Coronary artery (tissue), 2 donors: ENCODE results near the gene SYT3.
A peak's percentile ranks its signal among the peaks of the same experiment; 100 is the strongest.

ENCODE experiments used
- DNase-seq: peaks from one replicate; pipeline ENCODE4 v3.0.0-alpha.2; 2017; ENCODE audit warnings: low spot score
- H3K27ac ChIP-seq, 2 donors: fragments of 200-600 bp; sonication (generic); one replicate each; pipeline ENCODE4 v1.5.1; 2016 to 2019
- H3K4me3 ChIP-seq: fragments of 200-600 bp; sonication (generic); 2 replicates; pipeline ENCODE4 v1.5.1; 2016; ENCODE audit warnings: mild to moderate bottlenecking, moderate library complexity
- CTCF ChIP-seq: fragments of 200-600 bp; sonication (generic); IDR thresholded peaks from one replicate; pipeline ENCODE4 v1.5.1; 2019; ENCODE audit warnings: antibody characterized with exemption

The SYT3 gene

DNA sequence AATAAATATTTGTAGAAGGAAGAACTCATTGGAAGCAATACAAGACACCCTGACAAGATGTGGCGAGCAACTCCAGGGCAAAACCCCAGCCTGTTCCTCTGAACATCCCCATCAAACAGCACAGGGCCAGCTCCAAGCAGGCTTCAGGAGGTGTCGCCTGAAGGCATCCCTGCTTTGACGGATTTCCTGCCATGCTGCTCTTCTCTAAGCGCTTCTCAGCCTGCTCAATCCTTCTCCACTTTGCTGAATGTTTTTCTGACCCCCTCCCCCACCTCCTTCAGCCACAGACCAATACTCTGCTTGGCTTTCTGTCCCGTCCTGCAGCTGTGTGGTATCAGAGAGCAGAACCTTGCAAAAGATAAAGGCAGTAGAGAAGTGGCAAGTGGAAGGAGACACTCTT lies 38.0 kb upstream of the SYT3 start:
- no peak for DNase-seq
- TF ChIP-seq CTCF: no peak
- Histone ChIP-seq H3K27ac (no peak overlapping the region), H3K4me3 (no peak overlapping the region)

DNA sequence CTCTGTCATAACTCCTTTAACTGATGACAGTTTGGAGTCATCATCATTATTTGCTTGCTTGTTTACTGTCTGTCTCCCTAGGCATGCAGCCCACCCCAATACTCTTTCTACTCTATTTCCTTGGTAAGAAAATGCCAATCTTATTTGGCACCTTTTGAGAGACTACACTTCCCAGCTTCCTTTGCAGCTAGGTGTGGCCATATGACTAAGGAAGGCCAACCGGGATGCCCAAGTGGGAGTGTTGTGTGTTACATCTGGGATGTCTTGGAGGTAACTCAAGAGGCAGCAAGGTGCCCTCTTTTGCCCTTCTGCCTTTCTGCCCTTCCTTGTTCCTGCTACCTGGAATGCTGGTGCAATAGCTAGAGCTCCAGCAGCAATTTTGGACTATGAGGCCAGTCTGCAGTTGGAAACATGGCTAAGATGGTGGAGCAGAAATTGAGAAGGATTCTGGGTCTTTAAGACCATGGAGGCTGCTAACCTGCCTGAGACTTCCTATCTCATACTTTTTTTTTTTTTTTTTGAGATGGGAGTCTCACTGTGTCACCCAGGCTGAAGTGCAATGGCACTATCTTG lies 37.0 kb upstream of the SYT3 start:
- H3K27ac ChIP-seq: no peak overlapping the region
- DNase-seq: no peak
- TF ChIP-seq CTCF: no peak
- no peak overlapping the region for H3K4me3 ChIP-seq

GRCh38 chr19:50673118-50673517 lies 33.4 kb upstream of the SYT3 start:
- no peak for DNase-seq
- Histone ChIP-seq H3K4me3 (no peak overlapping the region), H3K27ac (no peak overlapping the region)
- TF ChIP-seq CTCF: no peak

DNA sequence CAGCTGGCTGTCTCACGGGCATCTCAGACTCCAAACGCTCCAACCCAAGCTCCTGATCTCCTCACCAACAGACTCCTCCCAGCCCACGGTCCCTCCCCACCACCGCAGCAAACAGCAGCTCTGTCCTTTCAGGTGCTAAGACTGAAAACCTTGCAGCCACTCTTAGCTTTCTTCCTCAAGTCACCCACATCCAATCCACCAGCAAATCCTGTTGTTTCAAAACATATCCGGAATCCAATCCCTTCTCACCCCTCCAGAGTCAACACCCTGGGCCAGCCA lies 30.4 kb upstream of the SYT3 start:
- no peak for TF ChIP-seq CTCF
- no peak overlapping the region for H3K4me3 ChIP-seq
- DNase-seq: no peak

DNA sequence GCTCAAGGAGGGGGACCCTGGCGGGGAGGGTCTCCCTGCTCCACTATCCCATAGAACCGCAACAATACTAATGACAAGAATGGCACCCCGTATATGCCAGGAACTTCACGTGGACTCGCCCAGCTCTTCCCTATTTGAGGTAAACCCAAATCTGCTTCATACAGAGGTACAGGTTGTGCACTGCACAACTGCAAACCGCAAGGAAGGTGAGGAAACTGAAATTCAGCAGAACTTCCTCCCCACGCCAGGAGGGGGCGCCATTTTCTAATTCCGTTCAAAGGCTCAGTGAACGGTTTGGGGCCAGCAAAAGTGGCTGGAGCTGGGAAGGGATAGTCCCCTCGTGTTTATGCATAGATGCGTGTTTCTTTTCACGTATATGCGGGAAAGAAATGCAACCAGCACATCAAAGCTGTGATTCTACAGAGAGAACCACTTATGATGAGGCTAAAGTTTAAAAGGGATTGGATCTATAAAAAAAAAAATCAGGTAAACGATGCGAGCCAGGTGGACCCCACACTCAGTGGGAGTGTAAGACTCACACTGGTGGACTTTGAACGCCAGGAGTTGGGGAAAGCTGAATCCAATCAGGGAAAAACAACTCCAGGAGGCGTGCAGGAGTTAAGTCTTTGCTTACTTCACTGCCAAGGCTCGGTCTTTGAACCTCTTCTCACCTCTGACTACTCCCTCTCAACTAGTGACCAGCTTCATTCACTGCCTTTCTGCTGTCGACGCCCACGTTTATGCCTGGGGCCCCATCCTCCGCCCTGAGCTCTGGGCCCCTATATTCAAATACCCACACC lies 29.8 kb upstream of the SYT3 start:
- H3K27ac ChIP-seq: no peak overlapping the region
- DNase-seq: no peak
- TF ChIP-seq CTCF: peak; percentile 64
- no peak overlapping the region for H3K4me3 ChIP-seq

More for the DNA sequence above, 30.4 kb upstream of the SYT3 start:
- H3K27ac ChIP-seq: no peak overlapping the region

GRCh38 chr19:50668879-50669278 lies 29.2 kb upstream of the SYT3 start:
- TF ChIP-seq CTCF: no peak
- no peak for DNase-seq
- Histone ChIP-seq H3K4me3 (no peak overlapping the region), H3K27ac (no peak overlapping the region)

DNA sequence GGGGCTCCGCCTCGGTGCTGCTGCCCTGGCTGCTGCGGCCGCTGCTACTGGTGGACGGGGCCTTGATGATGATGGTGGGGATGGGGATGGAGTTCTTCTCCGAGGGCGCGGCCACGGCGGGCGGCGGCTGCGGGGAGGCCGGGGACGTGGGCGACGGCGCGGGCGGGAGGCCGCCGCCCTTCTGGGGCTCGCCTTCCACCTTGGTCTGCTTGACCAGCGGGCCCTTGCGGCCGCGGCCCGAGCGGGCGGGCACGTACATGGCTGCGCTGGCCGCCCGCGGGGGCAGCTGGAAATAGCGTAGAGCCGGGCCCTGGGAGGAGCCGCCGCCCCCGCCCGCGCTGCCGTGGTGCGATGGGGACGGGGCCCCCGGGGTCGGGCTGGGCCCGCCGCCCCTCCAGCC lies 28.7 kb upstream of the SYT3 start:
- no peak for TF ChIP-seq CTCF
- DNase-seq: no peak
- Histone ChIP-seq H3K27ac (no peak overlapping the region), H3K4me3 (peak overlapping the region; percentile 22)
